Liver (tissue), 3 donors: ENCODE measurements around the gene CLPTM1L.

Source experiments
- EGR1 ChIP-seq, 2 donors: IDR thresholded peaks; 2 replicates each; pipeline ENCODE4 v1.6.1; 2016 to 2018; ENCODE audit warnings: antibody characterized with exemption in 2 of 2, low read depth in 2 of 2
- GABPA ChIP-seq, 2 donors: IDR thresholded peaks in 1 of 2; conservative IDR thresholded peaks in 1 of 2; 2 replicates each; pipeline ENCODE4 v1.6.1; 2016; ENCODE audit warnings: antibody characterized with exemption in 2 of 2, mild to moderate bottlenecking in 1 of 2, moderate library complexity in 1 of 2
- JUND ChIP-seq, 2 donors: IDR thresholded peaks; 2 replicates each; pipeline ENCODE4 v1.6.1; 2016; ENCODE audit warnings: antibody characterized with exemption in 2 of 2
- RAD21 ChIP-seq, 2 donors: IDR thresholded peaks; 2 replicates each; pipeline ENCODE4 v1.6.1; 2016; ENCODE audit warnings: antibody characterized with exemption in 2 of 2, mild to moderate bottlenecking in 2 of 2
- RXRA ChIP-seq, 2 donors: IDR thresholded peaks; 2 replicates each; pipeline ENCODE4 v1.6.1; 2017 to 2018; ENCODE audit warnings: antibody characterized with exemption in 2 of 2, mild to moderate bottlenecking in 1 of 2
- YY1 ChIP-seq: IDR thresholded peaks from 2 replicates; pipeline ENCODE4 v1.6.1; 2016; ENCODE audit warnings: antibody characterized with exemption, mild to moderate bottlenecking
- TF ChIP-seq, protein P1 (sequence below): fragments of 150-350 bp; IDR thresholded peaks from 2 replicates; pipeline ENCODE4 v1.5.1; 2017; ENCODE audit warnings: improper control_type of control experiment, low read depth, low read length; ENCODE audit not compliant: missing input control
- TF ChIP-seq, protein P2 (sequence below): IDR thresholded peaks from 2 replicates; pipeline ENCODE4 v1.6.1; 2016; ENCODE audit warnings: antibody characterized with exemption
- TF ChIP-seq, protein P3 (sequence below): IDR thresholded peaks from 2 replicates; pipeline ENCODE4 v1.6.1; 2016; ENCODE audit warnings: antibody characterized with exemption
- TF ChIP-seq, protein P4 (sequence below): IDR thresholded peaks from 2 replicates; pipeline ENCODE4 v1.6.1; 2016; ENCODE audit warnings: antibody characterized with exemption, mild to moderate bottlenecking
- TF ChIP-seq, protein P5 (sequence below): IDR thresholded peaks from 2 replicates; pipeline ENCODE4 v1.6.1; 2016; ENCODE audit warnings: antibody characterized with exemption
- donor health status: healthy.
- donor health status: healthy.

DNA sequence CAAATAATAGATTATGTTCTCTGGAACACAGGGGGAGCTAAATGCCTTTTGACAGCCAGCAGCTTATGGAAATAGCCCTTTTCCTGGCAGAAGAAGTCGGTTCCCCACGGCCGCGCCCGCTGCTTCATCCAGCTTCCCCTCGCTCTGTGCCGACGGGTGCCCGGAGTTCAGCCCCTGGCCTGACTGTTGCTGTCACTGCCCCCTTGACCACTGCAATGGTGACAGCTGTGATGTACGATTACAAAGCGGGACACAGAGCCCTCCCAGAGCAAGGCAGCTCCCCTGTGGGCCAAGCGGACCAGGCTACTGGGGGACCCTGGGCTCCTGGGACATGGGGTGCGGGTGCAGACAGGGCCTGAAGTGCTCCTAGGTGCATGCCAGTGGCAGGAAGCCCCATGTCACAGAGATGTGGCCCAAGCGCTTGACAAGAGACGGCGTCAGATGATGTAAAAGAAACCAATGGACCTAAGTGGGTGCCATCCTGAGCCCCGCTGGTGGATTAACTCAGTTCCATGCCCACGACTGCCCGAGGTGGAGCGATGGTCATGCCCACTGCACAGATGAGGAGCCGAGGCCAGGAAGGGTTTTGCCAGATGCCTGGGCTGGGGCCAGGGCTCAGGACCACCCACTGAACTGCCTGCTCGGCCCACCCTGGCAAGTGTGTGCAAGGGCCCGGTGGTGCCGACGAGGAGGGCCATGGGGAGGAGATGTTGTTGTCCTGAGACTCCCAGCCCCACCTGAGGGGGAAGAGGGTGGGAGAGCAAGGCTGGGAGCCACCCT lies 13.2 kb upstream of the CLPTM1L start:
- TF ChIP-seq, protein P1, sequence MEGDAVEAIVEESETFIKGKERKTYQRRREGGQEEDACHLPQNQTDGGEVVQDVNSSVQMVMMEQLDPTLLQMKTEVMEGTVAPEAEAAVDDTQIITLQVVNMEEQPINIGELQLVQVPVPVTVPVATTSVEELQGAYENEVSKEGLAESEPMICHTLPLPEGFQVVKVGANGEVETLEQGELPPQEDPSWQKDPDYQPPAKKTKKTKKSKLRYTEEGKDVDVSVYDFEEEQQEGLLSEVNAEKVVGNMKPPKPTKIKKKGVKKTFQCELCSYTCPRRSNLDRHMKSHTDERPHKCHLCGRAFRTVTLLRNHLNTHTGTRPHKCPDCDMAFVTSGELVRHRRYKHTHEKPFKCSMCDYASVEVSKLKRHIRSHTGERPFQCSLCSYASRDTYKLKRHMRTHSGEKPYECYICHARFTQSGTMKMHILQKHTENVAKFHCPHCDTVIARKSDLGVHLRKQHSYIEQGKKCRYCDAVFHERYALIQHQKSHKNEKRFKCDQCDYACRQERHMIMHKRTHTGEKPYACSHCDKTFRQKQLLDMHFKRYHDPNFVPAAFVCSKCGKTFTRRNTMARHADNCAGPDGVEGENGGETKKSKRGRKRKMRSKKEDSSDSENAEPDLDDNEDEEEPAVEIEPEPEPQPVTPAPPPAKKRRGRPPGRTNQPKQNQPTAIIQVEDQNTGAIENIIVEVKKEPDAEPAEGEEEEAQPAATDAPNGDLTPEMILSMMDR, result no peak
- TF ChIP-seq, protein P2, sequence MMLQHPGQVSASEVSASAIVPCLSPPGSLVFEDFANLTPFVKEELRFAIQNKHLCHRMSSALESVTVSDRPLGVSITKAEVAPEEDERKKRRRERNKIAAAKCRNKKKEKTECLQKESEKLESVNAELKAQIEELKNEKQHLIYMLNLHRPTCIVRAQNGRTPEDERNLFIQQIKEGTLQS, result no peak
- TF ChIP-seq, protein P3, sequence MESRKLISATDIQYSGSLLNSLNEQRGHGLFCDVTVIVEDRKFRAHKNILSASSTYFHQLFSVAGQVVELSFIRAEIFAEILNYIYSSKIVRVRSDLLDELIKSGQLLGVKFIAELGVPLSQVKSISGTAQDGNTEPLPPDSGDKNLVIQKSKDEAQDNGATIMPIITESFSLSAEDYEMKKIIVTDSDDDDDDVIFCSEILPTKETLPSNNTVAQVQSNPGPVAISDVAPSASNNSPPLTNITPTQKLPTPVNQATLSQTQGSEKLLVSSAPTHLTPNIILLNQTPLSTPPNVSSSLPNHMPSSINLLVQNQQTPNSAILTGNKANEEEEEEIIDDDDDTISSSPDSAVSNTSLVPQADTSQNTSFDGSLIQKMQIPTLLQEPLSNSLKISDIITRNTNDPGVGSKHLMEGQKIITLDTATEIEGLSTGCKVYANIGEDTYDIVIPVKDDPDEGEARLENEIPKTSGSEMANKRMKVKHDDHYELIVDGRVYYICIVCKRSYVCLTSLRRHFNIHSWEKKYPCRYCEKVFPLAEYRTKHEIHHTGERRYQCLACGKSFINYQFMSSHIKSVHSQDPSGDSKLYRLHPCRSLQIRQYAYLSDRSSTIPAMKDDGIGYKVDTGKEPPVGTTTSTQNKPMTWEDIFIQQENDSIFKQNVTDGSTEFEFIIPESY, result no peak
- TF ChIP-seq RAD21 (IDR thresholded peaks at IDR 0.05) (no peak), JUND (IDR thresholded peaks at IDR 0.05) (no peak), GABPA (IDR thresholded peaks at IDR 0.05 in 1 of 2, conservative IDR thresholded peaks at IDR 0.05 in 1 of 2) (no peak), YY1 (no peak), EGR1 (IDR thresholded peaks at IDR 0.05; ENCODE audit: low read depth in 2 of 2) (no peak), RXRA (IDR thresholded peaks at IDR 0.05) (no peak)
- TF ChIP-seq, protein P4, sequence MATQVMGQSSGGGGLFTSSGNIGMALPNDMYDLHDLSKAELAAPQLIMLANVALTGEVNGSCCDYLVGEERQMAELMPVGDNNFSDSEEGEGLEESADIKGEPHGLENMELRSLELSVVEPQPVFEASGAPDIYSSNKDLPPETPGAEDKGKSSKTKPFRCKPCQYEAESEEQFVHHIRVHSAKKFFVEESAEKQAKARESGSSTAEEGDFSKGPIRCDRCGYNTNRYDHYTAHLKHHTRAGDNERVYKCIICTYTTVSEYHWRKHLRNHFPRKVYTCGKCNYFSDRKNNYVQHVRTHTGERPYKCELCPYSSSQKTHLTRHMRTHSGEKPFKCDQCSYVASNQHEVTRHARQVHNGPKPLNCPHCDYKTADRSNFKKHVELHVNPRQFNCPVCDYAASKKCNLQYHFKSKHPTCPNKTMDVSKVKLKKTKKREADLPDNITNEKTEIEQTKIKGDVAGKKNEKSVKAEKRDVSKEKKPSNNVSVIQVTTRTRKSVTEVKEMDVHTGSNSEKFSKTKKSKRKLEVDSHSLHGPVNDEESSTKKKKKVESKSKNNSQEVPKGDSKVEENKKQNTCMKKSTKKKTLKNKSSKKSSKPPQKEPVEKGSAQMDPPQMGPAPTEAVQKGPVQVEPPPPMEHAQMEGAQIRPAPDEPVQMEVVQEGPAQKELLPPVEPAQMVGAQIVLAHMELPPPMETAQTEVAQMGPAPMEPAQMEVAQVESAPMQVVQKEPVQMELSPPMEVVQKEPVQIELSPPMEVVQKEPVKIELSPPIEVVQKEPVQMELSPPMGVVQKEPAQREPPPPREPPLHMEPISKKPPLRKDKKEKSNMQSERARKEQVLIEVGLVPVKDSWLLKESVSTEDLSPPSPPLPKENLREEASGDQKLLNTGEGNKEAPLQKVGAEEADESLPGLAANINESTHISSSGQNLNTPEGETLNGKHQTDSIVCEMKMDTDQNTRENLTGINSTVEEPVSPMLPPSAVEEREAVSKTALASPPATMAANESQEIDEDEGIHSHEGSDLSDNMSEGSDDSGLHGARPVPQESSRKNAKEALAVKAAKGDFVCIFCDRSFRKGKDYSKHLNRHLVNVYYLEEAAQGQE, result no peak
- TF ChIP-seq, protein P5, sequence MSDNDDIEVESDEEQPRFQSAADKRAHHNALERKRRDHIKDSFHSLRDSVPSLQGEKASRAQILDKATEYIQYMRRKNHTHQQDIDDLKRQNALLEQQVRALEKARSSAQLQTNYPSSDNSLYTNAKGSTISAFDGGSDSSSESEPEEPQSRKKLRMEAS, result no peak
